Transverse colon (tissue), 4 donors: Measurements from ENCODE around the gene MYOM1.

Experiments used
- POLR2A ChIP-seq: fragments of 450-650 bp; IDR thresholded peaks from one replicate; pipeline ENCODE4 v1.6.1; 2016; ENCODE audit warnings: antibody characterized with exemption, mild to moderate bottlenecking, moderate library complexity
- POLR2AphosphoS5 ChIP-seq, 3 donors: sonication (generic); formaldehyde crosslinking; IDR thresholded peaks; one replicate each; pipeline ENCODE4 v1.6.1; 2016; ENCODE audit warnings: antibody characterized with exemption in 3 of 3
- TF ChIP-seq, protein P1 (sequence below), 5 experiments: fragments of 200-600 bp in 3 of 5; fragments of 450-650 bp in 2 of 5; sonication (generic) in 3 of 5; IDR thresholded peaks; 1 replicate in 2 of 5; 2 replicates in 3 of 5; pipeline ENCODE4 v1.5.1; 2016 to 2017; ENCODE audit warnings: antibody characterized with exemption in 5 of 5, inconsistent platforms in 3 of 5, mild to moderate bottlenecking in 2 of 5, moderate library complexity in 1 of 5

DNA sequence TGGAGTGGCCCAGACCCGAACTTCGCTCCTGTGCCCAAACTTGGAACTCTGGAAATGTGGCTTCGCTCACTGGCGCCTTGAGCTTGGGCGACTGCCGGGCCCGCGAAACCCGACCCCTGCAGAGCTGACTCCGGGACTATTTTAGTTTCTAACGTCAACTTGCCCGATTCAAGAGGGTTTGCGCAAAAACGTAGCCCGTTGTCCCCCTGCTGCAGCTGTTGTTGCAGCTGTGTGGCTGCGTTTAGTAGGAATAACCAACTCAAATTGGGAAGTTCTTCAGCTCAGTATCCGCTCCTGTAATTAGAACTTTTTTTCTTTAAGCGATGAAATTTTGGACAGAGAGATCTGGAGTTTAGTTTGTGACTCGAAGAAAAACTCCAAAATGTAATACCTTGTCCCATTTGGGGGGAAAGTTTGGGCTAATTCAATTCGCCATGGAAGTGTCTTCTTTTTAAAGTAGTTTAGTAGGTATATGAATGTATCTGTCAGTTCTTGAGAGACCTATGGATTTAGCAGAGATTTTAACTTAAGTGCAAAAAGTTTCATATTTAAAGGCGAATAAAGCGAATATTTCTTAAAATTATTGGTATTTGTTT lies 28.4 kb upstream of the MYOM1 start:
- TF ChIP-seq, protein P1, sequence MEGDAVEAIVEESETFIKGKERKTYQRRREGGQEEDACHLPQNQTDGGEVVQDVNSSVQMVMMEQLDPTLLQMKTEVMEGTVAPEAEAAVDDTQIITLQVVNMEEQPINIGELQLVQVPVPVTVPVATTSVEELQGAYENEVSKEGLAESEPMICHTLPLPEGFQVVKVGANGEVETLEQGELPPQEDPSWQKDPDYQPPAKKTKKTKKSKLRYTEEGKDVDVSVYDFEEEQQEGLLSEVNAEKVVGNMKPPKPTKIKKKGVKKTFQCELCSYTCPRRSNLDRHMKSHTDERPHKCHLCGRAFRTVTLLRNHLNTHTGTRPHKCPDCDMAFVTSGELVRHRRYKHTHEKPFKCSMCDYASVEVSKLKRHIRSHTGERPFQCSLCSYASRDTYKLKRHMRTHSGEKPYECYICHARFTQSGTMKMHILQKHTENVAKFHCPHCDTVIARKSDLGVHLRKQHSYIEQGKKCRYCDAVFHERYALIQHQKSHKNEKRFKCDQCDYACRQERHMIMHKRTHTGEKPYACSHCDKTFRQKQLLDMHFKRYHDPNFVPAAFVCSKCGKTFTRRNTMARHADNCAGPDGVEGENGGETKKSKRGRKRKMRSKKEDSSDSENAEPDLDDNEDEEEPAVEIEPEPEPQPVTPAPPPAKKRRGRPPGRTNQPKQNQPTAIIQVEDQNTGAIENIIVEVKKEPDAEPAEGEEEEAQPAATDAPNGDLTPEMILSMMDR (IDR thresholded peaks at IDR 0.05): no peak
- TF ChIP-seq POLR2AphosphoS5 (IDR thresholded peaks at IDR 0.05) (no peak), POLR2A (no peak)
